ENCODE results near the gene ZDHHC19.
A peak's percentile ranks its signal among the peaks of the same experiment; 100 is the strongest.
"Not testable (repeated sequence)": the region's sequence is repeated elsewhere in the genome, so short reads cannot be mapped to it uniquely, and the experiment has no call there.

Gene ZDHHC19

DNA sequence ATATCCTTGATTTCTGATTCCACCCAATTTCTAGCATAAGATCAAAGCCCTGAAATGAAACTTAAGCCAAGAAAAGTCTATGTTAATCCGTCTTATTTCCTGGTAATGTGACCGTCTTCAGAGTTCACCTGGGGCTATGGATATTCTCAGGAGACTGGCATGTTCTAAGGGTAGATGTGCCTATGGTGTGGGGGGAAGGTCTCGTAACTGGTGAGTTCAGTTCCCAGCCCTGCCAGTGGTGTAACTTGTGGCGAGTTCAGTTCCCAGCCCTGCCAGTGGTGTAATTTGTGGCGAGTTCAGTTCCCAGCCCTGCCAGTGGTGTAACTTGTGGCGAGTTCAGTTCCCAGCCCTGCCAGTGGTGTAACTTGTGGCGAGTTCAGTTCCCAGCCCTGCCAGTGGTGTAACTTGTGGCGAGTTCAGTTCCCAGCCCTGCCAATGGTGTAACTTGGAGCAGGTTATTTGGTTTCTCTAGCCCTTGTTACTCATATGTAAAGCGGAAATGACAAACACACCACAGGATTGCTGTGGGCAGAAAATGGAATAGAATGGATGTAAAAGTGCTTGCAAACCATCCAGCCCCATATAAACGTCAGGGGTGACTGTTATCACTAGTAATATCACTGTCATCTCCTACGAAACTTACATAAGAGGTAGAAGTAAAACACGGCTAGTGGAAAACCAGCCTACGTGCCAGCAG is 35.6 kb upstream of the ZDHHC19 start:
- TF ChIP-seq, protein P1, sequence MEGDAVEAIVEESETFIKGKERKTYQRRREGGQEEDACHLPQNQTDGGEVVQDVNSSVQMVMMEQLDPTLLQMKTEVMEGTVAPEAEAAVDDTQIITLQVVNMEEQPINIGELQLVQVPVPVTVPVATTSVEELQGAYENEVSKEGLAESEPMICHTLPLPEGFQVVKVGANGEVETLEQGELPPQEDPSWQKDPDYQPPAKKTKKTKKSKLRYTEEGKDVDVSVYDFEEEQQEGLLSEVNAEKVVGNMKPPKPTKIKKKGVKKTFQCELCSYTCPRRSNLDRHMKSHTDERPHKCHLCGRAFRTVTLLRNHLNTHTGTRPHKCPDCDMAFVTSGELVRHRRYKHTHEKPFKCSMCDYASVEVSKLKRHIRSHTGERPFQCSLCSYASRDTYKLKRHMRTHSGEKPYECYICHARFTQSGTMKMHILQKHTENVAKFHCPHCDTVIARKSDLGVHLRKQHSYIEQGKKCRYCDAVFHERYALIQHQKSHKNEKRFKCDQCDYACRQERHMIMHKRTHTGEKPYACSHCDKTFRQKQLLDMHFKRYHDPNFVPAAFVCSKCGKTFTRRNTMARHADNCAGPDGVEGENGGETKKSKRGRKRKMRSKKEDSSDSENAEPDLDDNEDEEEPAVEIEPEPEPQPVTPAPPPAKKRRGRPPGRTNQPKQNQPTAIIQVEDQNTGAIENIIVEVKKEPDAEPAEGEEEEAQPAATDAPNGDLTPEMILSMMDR (IDR thresholded peaks at IDR 0.05; ENCODE audit: low read depth, low read length): no peak
- DNase-seq (ENCODE audit: low read depth, low spot score): peak; percentile 84
- in situ Hi-C loops (cut with HindIII; ENCODE audit: low sequenced_read_pairs): no loop called here
- no peak overlapping the region for H3K4me3 ChIP-seq (ENCODE audit: low read depth, low read length)

DNA sequence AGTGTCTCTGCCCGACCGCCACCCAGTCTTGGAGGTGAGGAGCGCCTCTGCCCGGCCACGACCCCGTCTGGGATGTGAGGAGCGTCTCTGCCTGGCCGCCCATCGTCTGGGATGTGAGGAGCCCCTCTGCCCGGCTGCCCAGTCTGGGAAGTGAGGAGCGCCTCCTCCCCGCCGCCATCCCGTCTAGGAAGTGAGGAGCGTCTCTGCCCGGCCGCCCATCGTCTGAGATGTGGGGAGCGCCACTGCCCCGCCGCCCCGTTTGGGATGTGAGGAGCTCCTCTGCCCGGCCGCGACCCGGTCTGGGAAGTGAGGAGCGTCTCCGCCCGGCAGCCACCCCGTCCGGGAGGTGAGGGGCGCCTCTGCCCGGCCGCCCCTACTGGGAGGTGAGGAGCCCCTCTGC is 33.0 kb upstream of the ZDHHC19 start:
- H3K4me3 ChIP-seq (ENCODE audit: low read depth, low read length); DNase-seq (ENCODE audit: low read depth, low spot score); in situ Hi-C loops (cut with HindIII; ENCODE audit: low sequenced_read_pairs): not testable (repeated sequence)

DNA sequence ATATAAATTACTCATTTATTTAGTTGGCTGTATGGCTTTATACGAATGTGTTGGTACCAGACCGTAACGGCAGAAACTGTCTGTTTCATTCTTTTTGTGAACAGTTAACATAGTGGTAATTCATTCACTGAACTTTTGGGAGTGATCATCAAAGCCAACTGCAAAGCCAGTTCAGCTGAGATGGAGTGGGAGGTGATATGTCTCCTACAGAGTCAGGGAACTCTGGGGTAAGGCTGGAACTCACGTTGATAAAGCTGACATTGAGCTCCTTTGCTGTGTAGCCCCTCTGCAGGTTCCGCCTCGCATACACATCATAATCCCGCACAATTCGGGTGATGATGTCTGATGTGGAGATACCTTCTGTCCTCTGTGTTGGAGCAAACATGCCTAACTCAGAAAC is 30.5 kb upstream of the ZDHHC19 start:
- in situ Hi-C loops (cut with HindIII; ENCODE audit: low sequenced_read_pairs): no loop called here
- no peak overlapping the region for H3K4me3 ChIP-seq (ENCODE audit: low read depth, low read length)
- TF ChIP-seq, protein P1 (IDR thresholded peaks at IDR 0.05; ENCODE audit: low read depth, low read length): no peak
- no peak for DNase-seq (ENCODE audit: low read depth, low spot score)

DNA sequence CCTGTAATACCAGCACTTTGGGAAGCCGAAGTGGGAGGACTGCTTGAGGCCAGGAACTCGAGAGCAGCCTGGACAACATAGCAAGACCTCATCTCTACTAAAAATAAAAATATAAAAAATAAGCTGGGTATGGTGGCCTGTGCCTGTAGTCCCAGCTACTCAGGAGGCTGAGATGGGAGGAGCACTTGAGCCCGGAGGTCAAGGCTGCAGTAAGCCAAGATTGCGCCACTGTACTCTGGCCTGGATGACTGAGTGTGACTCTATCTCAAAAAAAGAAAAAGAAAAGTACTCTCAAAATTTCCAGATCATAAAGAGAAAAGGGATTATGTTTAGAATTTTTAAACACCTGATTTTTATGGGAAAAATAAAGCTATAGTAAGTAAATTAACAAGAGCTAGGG is 29.2 kb upstream of the ZDHHC19 start:
- in situ Hi-C loops (cut with HindIII; ENCODE audit: low sequenced_read_pairs): no loop called here
- no peak for DNase-seq (ENCODE audit: low read depth, low spot score)
- TF ChIP-seq, protein P1 (IDR thresholded peaks at IDR 0.05; ENCODE audit: low read depth, low read length): no peak
- H3K4me3 ChIP-seq (ENCODE audit: low read depth, low read length): no peak overlapping the region

DNA sequence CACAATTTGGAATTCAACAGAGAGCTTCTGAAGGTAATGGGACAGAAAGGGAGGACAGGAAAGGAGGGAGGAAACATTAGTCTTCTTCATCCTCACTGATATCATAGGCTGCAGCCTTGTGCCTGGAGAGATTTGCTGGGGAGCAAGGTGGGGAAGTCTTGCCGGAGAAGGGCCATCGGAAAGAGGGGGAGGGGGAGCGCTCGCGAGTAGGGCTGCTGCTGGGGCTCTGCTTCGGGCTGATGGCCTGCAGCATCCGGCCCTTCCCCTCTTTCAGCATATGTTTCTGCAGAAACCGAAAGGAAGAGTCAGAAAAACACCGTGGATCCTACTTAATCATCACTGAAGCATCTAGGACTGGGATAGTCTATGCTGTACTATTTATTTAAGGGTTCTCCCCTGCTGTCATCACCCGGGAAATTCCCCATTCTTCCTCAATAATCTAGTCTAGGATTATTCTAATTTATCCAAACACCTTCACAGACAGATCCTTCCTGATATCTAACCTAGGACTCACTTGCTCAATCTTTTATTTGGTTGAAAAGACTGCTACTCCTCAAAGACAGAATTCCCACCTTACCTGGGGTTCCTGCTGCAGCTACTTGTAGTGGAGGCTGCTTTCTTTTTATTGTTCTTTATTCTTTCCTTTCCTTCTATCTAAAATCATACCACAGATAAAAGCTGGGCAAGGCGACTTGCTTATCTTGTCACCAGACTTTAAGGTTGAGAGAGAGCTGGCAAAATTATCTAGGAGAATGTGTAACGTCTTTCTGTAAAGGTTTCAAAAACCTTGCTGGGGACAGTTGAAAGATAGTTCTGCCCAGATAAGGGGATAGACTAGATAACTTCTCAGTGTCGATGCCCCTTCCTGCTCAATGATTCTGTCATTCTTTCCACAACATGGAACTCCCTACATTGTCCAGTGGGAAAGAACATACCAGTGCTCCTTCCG is 27.7 kb upstream of the ZDHHC19 start:
- DNase-seq (ENCODE audit: low read depth, low spot score): peak; percentile 17
- in situ Hi-C loops (cut with HindIII; ENCODE audit: low sequenced_read_pairs): no loop called here
- no peak overlapping the region for H3K4me3 ChIP-seq (ENCODE audit: low read depth, low read length)
- TF ChIP-seq, protein P1 (IDR thresholded peaks at IDR 0.05; ENCODE audit: low read depth, low read length): no peak

DNA sequence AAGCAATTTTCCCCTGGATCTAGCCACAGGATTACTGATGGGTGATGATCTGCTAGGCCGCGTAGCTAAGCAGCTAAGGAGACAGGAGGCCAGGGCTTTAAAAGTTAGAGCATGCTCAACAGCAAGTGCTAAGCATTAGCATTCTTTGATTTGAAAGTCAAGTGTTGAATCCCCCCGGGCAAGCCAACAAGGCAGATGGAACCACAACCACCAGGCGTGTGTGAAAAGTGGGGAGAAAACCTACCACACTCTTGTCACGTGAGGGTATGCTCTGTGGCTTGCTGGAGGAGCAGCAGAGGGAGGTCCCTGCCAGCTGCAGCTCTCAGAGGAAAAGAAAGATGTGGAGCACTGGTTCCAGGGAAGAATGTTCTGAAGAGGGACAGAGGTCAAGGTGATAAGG is 26.0 kb upstream of the ZDHHC19 start:
- TF ChIP-seq, protein P1 (IDR thresholded peaks at IDR 0.05; ENCODE audit: low read depth, low read length): no peak
- no peak overlapping the region for H3K4me3 ChIP-seq (ENCODE audit: low read depth, low read length)
- DNase-seq (ENCODE audit: low read depth, low spot score): no peak
- in situ Hi-C loops (cut with HindIII; ENCODE audit: low sequenced_read_pairs): no loop called here

DNA sequence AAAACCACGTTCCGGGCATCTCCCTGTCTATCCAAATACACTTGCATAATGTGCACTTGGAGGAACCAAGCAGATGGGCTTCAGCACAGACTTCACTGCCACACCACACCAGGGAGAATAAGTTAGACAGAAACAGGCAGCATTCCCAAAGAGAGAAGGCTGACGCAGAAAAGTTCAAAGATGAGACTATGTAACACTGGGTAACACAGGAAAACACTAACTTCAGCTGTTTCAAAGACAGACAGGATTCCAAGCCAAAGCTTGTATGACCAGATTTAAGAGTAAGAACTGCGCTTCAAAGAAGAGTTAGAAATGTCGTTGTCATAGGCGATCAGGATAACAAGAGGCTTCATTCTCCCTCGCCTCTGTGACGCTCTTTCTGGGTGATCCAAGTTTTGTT is 25.0 kb upstream of the ZDHHC19 start:
- no peak overlapping the region for H3K4me3 ChIP-seq (ENCODE audit: low read depth, low read length)
- TF ChIP-seq, protein P1 (IDR thresholded peaks at IDR 0.05; ENCODE audit: low read depth, low read length): no peak

More for the DNA sequence above, 25.0 kb upstream of the ZDHHC19 start:
- in situ Hi-C loops (cut with HindIII; ENCODE audit: low sequenced_read_pairs): no loop called here
- no peak for DNase-seq (ENCODE audit: low read depth, low spot score)

Measured in astrocyte of the spinal cord (primary cell).